NT2/D1 (cell line): Measurements from ENCODE around the gene ATXN7.

Experiments used
- SUZ12 ChIP-seq: IDR thresholded peaks from 2 replicates; pipeline ENCODE4 v1.6.1; 2011; ENCODE audit not compliant: insufficient read length, insufficient read depth; ENCODE audit errors: extremely low read depth
- YY1 ChIP-seq: IDR thresholded peaks from 2 replicates; pipeline ENCODE4 v1.6.1; 2011; ENCODE audit not compliant: insufficient read length, insufficient read depth
- ZNF274 ChIP-seq: IDR thresholded peaks from 2 replicates; pipeline ENCODE4 v1.6.1; 2011; ENCODE audit warnings: mild to moderate bottlenecking, low read depth, low read length

GRCh38 chr3:63877737-63878393 is 14.2 kb downstream of the ATXN7 start:
- TF ChIP-seq SUZ12 (no peak), YY1 (no peak), ZNF274 (no peak)
